ENCODE measurements around the gene PER2.
"Not testable (repeated sequence)": the region's sequence is repeated elsewhere in the genome, so short reads cannot be mapped to it uniquely, and the experiment has no call there.

PER2 gene

DNA sequence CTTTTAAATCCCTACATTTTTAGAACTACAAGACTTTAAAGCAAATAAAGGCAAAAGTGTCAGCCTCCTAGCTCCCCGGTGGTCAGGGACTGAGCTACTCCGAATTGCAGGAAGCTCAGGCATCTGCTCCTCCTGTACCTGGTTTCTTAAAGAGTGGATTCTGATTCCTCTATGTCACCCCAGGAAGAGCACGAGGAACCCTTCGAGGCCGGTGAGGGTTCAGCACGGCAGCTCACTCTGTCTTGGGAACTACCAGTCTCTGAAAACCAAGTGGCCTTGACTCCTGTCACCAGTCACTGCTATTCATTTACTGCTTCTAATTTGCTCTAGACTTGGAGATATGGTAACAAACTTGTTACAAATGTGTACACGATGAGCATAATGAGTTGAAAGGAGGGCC is 2.3 kb downstream of the PER2 start:
- no peak for DNase-seq

DNA sequence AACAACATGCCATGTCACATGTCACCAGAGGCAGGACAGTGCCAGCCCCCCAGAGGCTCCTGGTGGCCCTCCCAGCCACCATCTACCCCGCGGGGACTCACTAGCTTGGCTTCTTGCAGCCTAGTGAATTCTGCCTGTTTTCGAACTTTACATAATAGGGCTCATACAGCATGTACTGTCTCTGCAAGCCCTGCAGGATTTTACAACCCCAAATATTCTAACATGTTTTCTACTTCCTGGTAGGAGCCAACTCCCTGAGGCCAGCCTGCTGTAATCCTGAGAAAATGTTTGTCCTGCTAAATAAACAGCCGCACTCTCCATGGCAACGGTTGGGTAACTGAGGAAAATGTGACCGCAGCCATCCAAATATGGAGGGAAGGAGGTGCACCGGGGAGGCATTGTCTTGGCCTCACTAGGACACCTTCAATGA is 2.7 kb downstream of the PER2 start:
- no peak for DNase-seq

DNA sequence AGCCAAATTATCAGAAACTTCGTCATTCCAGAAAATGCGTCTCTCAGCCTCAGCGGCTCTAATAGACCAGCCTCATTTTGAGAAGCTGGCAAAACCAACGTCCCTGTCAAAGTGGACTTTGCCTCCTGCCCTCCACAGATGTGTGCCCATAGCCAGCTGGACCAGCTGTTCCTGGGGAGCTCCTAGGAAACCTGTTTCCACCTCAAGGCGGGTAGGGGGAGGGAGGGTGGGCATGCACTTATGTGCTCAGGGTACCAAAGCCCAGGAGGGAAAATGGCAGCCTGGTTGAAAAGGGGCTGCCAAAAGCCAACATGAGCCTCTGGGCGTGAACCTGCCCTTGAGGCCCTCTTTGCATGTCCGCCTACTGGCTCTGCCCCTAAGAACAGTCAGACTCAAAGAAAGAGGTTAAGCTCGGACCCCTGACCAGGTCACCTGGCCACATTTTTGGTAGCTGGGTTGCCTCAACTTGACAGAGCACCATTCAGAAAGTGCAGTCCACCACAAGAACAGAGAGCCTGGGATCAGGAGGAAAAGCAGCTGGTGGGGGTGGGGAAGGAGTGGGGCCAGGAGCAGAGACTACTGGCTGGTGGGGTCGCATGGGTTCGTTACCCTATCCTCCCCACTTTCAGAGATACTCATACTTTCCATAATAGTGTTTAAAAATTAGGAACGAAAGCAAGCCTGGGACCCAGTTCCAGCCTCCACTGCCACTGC is 3.5 kb downstream of the PER2 start:
- DNase-seq, result no peak

DNA sequence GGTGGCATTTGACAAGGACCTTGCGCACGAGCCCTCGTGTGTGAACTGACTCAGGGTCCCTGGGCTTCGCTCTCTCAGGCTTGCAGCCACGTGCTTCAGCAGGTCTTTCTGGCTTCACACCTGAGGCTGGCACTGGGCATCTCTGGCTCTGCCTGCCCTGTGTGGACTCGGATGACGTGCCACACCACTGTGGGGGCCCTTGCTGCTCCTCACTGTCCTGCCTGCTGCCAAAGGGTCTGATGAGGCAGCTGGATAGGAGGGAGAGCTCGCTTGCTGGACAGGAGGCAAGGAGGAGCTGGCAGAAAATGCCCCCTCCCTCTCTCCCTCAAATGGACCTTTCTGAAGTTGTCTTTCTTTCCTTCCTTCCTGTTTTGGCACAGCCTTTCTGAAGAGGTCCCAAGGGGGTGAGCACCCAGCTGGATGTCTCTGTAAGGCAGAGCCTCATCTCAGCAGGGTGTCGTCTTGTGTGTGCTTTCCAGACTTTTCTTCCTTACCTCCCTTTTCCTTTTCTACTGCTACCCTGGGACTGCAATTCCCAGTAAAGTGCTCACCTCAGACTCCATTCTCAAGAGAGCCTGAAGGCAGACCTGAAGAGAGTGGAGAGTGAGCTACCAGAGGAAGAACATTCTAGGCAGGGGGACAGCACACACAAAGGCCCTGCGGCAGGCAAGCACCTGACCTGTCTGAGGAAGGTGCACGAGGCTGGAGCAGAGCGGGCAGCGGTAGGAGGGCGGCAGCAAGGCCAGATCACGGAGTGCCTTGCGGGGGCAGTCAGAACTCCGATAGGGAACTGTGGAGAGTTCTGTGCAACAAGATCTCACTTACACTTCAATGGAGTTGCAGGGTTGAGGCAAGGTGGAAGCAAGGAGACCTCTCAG is 5.3 kb downstream of the PER2 start:
- no peak for DNase-seq

DNA sequence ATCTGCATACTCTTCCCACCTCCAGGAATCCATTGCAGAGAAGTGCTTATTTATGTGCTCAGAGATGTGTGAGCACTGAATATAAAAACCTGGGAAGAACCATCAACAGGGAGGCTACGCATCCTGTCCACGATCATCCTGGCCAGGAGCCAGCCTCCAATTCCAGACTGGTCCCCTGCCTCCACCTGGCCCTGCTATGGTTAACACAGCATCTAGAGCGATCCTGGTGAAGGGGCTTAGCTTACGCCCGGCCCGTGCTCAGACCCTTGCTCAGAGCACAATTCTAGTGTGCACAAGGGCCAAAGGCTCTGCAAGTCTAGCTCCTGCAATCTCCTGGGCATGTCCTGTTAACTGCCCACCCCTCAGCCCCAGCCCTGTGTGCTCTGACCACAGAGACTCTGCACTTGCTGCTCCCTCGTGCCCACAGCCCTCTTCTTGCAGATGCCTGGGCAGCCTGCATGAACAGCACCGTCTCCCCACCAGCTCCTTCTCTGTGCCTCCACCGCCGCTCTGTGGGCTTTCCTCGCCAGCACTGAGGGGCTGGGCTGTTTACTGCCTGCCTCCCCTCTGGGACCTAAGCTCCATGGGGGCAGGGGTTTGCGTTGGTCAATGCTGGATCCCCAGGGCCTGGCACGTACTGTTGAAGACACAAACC is 6.5 kb downstream of the PER2 start:
- no peak for DNase-seq

DNA sequence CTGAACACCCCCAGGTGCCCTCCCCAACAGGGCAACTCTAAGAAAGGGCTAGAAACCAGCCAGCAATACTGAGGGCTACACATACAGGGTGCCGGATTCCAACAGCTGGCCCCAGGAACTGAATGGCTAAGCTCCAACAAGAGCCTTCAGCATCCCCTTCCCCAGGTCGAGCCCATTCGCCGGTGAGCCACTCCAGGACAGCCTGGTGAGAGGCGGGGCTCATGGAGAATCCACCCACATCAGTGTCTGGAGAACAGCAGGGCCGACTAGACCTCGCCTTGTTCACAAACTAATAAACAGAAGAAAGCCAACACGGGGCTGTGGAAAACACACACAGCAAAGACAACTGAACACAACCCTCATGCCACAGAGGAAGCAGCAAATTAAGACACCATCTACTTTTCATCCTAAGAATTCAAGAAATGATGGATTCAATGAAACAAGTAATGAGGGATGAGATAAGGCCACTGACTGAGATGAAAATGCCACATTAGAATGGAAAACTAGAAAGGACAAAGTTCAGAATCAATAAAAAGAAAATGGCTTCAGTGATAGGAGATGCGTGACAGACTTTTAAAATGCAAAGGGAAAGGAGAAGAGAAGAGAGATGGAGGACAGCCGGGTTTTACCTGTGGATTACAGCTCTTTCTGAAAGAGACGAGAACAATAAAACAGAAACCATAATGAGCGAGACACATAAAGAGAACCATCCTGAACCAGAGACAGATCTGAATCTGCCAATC is 8.2 kb downstream of the PER2 start:
- no peak for DNase-seq

DNA sequence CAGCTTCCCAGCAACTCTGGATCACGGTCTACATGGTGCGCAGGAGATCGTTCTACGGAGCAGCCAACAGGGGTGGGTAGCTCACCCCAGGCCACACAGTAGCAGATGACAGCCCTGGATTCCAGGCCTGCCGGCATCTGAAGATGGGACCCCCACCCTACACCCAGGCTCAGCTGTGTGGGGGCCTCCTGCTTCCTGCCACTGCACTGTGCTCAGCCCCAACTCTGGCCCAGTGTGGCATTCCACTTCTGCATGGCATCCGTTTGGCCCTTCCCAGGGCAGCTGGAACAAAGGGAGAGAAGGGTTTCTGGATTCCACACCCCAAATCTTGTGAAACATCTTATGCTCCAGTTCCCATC is 9.1 kb downstream of the PER2 start:
- no peak for DNase-seq

DNA sequence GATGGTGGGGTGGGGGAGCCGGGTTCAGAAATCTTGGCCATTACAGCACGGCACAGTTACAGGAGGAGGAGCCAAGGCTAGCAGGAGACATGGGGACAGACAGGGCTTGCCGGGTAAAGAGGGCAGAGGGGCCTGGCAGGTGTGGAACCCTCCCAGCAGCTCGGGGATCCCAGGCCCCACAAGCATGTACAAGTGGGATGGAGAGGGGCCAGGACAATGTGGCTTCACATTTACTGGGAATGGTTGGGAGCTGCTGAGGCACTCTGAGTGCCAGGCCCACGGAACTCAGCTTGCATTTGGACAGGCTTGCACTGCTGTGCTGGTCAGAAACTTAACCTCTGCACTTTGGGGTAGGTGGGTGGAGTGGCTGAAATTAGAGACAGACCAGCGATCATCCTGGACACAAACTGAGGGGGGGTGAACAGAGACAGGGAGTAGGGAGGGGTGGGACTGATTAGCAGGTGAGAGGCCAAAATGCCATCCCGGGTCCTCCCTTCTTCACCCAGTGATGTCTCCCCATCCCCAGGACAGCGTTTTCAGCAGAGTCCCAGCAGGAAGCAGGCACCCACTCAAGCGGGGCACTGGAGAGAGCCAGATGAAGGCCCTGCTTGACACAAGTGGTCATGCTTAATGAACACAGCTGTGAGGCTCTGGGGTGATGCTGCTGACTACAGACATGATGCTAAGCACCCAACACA is 9.6 kb downstream of the PER2 start:
- DNase-seq, result no peak

DNA sequence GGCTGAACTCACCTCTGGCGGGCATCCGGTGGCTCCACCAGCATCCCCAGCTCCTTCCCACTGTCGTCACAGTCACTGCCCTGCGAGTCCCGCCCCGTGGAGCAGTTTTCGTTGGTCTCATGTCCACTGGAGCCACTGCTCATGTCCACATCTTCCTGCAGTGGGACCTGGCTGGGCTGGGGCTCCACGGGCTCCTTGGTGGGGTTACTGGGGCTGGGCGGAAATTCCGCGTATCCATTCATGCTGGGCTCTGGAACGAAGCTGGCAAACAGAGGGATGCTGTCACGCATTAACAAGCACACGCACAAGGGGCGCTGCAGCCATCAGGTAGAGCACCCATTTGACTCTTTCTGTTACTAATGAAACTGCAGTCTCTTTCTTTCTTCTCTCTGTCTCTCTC is 10.7 kb downstream of the PER2 start:
- no peak for DNase-seq

DNA sequence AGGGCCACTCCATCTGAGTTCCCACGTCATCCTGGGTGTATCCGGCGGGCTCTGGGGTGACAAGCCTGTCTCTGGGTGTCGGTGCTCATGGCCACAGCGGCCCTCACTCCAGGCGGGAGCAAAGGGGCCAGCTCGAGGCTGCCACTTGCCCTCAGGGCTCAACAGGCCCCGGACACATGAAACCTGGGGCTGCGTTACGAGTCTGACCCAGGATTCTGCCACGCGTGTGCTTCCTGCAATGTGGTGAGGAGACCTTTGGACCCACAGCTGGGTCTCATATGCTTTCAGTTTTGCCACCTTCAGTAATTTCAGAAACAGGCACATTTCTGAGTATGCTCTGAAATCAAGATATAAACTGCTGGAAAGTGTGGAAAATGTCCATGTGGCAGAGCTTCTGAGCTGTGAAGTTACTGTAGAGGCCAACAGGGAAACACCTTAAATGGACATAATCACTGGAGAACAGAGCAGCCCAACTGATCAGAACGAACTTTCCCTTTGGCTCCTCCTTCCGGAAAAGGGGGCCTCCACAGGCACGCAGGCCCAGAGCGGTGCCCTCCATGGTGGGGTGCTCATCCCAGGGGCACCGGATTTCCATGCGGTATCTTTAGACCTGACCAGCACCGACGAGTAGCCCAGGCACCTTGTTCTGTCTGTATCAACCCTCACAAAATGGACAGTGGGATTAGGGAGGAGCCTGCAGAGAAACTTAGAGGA is 14.1 kb downstream of the PER2 start:
- no peak for DNase-seq

DNA sequence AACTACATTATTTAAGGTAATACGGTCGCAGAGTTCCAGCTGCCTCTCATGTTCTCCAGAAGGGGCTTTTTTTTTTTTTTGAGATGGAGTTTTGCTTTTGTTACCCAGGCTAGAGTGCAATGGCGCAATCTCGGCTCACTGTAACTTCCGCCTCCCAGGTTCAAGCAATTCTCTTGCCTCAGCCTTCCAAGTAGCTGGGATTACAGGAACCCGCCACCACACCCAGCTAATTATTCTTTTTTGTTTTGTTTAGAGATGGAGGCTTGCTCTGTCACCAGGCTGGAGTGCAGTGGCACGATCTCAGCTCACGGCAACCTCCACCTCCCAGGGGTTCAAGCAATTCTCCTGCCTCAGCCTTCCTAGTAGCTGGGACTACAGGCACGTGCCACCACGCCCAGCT is 15.0 kb downstream of the PER2 start:
- DNase-seq, result not testable (repeated sequence)

DNA sequence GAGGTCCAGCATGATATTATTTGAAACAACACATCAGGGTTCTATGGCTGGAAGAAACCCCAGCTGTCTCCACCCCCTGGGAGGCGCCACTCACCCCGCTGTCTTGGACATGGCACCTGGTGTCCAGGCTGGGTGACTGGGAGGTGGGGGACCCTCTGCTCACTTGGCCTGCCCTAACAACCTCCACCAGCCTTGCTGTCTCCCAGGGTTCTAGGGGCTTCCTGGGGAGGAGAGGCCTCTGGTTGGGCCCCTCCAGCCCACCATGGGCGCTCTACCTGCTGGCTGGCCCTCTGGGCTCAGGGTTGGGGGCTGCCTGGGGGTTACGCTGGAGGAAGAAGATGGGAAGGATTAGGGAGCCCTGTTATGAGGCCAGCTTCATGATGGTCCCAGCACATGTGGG is 16.3 kb downstream of the PER2 start:
- no peak for DNase-seq

DNA sequence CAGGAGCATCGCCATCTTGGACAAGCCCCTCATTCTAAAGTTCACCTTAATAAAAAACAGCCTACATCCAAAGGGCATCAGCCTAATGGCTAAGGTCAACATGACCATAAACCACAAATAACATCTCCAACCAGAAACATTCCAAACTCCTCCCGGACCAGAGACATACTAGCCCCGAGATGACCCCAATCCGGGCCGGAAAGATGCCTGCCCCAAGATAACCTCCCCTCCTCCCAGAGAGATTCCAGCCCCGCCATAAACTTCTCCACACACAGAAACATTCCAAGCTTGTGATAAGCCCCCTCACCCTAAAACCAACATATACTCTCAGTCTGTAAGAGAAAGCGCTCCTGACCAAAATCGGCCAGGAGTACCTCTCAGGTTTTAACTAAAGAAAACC is 16.7 kb downstream of the PER2 start:
- not testable (repeated sequence) for DNase-seq

DNA sequence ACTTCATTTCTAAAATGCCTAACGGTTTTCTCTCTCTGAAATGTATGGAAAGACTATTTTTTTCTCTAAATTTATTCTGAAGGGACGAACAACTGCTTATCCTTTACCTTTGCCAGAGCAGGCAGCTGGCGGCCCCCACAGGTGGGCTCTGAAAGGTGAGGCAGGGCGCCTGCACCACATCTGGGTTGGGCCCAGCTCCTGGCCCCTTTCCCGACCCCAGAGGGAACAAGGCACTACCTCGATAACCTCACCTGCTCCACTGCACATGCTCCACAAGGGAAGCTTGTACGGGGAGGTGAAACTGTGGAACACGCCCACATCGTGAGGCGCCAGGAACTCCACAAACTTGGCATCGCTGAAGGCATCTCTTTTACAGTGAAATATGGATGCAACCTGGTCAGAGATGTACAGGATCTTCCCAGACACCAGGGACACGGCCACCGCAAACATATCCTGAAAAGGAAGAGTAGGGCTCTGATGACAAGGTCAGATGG is 17.3 kb downstream of the PER2 start:
- no peak for DNase-seq

DNA sequence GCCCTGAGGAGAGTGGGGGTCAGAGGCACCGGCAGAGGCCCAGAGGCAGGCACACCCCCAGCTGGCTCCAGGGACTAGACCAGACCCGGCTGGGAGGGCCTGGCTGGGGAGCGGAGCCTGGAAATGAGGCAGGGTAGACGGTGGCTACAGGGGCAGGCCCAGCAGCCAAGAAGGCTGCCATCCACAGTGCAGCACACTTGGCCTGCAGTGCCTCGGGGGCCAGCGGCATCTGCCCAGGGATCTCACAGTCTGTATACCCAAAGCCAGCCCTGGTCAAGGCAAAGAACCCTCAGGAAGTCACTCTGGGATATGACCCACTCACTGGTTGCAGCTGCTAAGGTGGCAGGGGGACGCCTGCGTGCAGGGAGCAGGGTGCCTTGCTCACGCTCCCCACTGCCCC is 17.8 kb downstream of the PER2 start:
- DNase-seq, result no peak

DNA sequence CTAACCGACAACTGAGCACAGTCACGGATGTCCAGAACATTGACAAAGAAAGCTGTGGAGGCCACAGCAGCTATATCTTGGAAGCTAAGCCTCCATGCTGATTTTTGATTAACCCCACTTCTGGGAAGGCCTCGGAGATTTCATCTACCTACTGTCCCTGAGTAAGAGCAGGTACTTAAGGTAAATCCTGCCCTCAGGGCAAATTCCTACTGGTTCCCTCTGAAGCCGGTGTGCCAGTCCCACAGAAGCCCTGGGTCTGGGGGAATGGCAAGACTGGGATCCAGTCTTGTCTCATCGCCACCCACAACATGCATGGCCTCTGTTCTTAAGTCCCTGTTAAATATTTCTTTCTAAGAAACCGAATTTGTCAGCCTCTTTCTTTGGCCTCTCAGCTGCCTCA is 18.7 kb downstream of the PER2 start:
- DNase-seq, result no peak

DNA sequence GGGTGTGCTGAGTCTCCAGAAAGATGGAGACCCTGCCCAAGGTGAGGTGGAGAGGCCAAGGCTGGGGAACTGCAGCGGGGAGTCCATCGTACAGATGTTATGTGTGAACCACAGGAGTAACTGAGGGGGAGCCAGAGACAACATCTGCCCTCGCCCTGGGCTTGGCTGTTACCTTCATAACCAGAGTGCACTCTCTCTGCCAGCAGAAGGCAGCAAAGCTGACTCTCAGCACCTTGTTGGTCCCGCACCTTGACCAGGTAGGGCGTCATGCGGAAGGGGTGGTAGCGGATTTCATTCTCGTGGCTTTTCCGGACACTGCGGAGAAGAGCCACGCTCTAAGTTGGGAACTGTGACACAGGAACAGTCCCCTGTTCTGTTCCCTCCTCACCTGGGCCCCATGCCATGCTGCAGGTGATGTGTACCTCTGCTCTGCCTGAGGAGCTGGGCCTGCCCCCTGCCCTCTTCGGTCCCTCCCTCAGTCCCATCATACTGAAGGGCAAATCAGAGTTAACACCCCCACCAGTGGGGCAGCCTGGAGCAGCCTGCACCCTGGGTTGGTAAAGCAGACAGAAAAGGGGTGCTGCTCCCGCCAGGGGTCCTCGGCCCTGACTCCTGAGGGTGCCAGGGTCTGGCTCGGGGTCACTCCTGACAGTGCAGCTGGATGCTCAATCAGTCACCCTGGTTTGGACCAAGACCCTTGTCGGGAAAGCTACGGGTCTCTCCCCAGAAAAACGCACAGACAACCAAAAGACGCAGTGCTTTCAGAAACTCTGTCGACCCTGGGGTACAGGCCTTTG is 20.3 kb downstream of the PER2 start:
- no peak for DNase-seq

DNA sequence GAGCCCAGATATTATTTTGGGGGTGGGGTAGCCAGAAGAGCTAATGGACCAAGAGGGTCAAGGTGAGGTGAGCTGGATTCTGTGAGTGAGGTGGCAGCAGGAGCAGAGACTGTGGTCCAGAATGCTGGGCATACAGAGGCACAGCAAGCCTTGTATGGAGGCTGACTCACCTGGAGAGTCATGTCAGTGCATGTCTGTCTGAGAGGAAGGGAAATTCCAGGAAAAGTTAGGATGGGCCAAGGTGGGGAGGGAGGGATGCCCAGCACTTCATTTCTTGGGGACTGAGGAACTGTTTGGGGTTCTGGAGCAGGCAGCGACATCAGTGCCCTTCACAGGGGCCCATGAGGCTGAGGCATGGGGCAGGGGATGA is 21.1 kb downstream of the PER2 start:
- DNase-seq, result no peak

DNA sequence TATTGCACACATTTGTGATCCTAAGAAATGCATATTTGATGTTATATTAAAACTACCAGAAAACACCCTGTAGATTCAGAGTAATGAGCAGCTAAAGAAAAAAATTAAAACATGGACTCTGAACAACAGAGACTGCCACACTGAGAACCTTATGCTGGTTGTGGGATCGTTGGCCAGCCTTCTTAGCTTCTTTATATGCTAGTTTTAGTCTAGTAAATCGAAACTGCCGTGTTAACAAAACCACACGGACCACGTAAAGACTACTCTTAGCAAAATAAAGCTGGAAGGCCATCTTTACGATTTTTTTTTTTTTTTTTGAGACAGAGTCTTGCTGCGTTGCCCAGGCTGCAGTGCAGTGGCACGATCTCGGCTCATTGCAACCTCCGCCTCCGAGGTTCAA is 22.8 kb downstream of the PER2 start:
- DNase-seq, result no peak

DNA sequence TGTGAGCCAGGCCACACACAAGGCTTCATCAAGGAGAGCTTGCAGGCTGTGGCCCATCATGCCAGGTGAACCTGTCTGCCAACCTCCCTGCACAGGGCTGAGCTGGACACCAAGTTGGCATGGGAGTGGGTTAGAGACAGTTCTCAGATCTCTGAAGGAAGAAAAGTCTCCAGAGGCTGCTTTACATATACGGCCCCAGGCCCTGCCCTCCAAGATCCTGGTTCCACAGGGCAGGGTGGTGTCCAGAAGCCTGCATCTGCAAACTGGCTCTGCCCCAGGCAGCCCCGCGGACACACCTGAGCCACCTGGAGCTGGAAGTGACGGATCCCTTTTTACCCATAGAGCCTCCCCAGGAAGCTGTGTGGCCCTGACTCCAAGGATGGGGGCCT is 24.3 kb downstream of the PER2 start:
- no peak for DNase-seq
